GM18508 (cell line): ENCODE data around the gene PRKCE.
"Not testable (repeated sequence)": the region's sequence is repeated elsewhere in the genome, so short reads cannot be mapped to it uniquely, and the experiment has no call there.

Experiments
- ATAC-seq: cut with Tn5 transposase; IDR thresholded peaks from one replicate; pipeline ENCODE4 v1.9.1; 2021; ENCODE audit warnings: moderate number of reproducible peaks; ENCODE audit not compliant: insufficient read depth, unreplicated experiment

PRKCE gene

DNA sequence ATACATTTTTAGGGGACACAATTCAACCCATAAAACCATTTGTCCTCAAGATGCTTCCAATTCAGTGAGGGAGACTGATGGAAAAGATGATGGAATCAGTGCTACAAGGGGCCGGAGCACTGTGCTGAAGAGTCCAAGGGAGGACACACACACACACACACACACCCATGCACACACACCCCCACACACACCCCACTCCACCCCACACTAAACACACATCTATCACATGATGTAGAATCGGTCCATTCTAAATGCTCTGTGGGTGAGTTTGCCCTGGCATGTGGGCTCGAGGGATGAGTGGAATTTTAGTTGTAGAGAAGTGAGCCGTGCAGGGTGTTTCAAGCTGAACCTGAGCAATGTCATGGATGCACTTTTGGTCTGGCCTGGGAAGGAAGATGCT lies 41.1 kb downstream of the PRKCE start:
- ATAC-seq = no peak

DNA sequence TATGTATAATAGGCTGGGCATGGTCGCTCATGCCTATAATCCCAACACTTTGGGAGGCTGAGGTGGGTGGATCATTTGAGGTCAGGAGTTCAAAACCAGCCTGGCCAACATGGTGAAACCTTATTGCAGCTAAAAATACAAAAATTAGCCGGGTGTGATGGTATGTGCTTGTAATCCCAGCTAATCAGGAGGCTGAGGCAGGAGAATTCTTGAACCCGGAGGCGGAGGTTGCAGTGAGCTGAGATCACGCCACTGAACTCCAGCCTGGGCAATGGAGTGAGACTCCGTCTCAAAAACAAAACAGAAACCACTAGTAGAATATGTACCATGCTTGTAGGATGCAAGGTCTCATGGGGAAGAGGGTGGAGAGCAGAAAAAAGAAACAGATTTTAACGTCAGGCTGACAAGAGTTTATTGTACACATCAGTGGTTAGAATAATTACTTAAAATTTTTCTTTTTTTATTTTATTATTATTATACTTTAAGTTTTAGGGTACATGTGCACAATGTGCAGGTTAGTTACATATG lies 44.1 kb downstream of the PRKCE start:
- not testable (repeated sequence) for ATAC-seq

DNA sequence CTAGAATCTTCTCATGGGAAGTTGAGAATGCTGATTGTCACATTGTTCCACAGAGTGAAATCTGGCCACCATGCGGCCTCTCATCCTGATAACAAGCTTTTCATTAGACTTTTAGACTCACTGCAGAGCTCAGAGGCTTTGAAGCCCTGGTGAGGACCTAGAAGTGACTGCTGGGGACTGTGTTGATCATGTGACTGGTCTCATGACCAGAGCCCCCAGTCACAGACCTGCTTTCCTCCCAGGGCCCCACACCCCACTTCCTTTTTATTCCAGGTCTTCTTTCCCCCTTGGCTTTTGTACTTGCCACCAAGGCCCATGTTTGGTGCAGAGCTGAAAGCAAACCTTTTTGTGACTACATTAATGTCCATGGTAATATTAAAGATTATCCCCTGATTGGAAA lies 45.2 kb downstream of the PRKCE start:
- no peak for ATAC-seq

DNA sequence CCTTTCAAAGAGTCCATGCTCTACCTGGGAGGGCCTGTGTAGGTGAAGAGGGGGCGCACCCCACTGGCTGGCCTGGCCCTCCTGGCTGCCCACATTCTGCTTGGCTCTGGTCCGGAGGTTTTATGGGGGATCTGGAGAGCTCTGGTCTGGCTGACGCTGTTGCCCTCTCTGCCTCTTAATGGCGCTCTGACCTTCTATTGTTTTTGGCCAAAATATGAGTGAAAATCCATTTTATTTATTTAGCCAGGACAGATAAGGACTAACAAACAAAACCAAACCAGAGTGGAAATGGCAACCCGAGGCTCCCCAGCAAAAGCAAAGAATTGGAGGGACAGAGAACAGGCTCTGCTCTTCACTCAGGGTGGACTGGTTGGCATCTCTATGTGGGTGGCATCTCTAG lies 45.7 kb downstream of the PRKCE start:
- no peak for ATAC-seq

DNA sequence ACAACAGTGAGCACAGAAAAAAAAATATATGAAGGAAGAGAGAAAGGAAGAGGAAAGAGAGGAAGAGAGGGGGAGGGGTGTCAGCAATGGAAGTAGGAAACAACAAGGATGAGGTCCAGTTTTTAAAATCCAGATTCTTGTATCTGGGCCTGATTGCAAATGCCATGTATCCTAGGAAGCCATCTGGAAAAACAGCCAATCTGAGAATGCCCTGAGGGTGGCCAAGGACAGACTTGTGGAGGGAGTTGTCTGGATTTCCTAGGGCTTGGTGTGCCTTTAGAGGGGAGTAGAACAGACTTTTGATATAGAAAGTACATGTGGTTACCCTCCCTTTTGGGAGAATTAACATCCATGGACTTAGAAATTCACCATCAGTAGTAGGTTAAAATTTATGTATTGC lies 47.1 kb downstream of the PRKCE start:
- no peak for ATAC-seq

DNA sequence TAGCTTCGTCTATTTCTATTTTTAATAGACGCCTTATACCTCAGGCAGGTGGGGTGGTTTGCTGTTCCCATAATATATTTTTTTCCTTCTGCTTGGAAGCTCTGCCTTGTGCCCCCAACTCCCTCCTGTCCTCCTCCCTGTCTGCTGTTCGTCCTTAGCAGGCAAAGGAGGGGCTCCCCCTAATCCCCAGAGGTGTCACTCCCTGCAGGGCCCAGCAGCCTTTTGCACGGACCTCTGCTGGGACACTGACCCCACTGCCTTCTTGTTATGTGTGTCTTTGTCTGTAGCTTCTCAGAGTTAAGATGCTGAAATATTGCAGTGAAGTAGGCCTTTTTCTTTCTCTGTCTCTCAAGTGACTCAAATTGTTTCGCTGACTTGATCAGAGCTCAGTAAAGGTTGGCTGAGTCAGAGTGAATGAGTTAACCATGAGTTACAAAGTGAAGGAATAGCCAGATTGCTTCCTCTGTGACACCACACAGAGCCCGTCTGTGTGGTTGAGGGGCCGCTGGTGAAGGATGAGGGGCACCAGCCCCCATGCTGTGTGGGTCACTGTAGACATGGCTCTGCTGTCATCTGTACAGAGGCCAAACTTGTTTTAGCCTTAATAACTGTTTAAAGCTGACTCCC lies 47.7 kb downstream of the PRKCE start:
- ATAC-seq = peak; percentile 52

DNA sequence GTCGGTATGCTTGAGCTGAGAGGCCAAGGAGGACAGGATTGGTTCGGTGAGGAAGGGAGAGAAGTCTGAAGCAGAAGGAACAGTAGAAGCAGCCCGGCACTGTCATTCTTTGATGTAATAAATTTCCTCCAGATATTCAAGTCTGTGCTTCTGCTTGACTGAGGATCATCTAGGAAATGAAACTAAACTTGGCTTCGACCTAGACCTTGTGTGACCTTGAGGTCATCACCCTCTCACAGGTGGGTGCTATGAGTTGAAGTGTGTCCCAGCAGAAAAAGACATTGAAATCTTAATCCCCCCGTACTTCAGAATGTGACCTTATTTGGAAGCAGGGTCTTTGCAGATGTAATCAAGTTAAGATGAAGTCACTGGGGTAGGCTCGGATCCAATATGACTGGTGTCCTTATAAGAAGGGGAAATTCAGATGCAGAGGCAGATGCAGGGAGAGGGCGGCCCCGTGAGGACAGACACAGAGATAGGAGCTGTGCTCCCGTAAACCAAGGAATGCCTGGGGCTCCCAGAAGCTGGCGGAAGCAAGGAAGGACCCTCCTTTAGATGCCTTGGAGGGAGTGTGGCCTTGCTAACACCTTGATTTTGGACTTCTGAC lies 49.0 kb downstream of the PRKCE start:
- ATAC-seq = no peak

DNA sequence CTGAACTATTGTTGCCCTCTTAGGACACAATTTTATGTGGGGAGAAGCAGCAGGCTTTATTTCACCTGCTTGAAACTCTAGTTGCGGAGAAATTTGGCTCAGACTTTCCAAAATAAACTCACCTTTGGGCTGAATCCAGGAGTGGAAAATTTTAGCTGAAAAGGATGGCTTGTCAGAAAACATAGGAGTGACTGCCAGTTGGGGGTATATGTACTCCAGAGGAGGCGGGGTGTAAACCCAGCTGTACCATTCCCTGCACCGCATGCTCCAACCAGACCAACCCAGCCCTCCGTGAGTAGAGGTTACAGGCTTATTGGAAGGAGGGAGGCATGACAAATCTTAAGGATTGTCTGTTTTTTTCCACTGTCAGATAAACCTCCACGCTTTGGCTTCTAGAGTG lies 53.8 kb downstream of the PRKCE start:
- no peak for ATAC-seq

DNA sequence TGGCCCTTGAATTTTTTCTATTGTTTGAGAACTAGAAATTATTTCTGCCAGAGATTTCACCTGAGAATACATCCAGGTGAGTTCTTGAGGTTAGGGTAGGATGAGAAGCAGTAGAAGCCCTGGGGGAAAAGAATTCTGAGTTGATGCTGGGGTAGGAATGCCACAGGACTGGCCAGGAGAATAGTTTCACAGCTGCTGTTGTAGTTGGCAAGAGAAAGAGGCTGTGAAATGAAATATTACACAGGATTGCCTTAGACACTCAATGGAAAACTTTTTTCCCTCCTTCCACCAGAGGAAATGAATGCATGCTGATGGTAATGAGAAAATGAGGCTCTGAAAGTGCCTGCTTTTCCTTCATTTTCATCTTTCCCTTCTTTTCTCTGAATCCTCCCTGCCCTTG lies 54.6 kb downstream of the PRKCE start:
- no peak for ATAC-seq

DNA sequence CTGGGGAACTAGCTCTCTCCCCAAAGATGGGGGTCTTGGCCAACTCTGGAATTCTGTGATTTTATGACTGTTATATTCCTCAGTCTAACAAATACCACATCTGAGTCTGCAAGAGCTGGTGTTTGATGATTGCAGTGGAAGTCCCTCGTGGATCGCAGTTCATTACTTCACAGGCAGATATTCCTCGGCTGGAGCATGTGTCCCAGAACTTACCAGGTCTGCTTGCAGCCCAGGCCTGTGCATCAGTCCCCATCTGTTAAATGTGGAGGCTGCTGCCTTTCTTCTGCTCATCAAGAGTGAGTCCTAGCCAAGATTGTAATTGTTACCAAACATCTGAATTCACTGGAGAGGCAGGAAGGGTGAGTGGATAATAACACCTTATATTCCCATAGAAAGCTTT lies 55.5 kb downstream of the PRKCE start:
- no peak for ATAC-seq

DNA sequence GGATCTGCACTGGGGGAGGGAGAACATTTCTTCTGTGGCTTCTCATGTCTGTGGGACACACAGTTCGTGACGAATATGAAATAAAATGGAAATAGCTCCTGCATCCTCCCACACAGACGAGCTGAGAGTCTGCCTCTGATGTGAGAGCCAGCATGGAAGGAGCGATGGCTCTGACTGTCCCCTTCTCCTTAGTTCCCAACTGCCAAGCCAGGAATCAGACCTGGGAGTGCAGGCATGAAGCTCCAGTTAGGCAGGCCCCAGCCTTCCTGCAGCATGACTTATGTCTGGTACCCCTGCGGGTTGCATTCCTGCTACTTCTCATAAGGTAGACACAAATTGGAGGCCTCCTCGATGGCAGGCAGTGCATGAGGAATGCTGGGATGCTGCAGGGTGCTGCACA lies 56.2 kb downstream of the PRKCE start:
- ATAC-seq = no peak

DNA sequence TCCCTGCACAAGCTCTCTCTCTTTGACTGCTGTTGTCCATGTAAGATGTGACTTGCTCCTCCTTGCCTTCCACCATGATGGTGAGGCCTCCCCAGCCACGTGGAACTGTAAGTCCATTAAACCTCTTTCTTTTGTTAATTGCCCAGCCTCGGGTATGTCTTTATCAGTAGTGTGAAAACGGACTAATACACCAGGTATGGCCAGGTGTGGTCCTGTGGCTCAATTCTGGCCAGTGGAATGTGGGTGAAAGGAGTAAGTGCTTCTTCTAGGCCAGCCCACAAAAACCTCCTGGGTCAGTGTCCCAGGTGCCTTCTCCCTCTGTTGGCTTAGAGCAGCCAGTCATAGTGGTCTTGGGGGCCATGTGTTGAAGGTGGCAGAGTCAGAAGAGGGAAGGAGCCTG lies 57.0 kb downstream of the PRKCE start:
- no peak for ATAC-seq

DNA sequence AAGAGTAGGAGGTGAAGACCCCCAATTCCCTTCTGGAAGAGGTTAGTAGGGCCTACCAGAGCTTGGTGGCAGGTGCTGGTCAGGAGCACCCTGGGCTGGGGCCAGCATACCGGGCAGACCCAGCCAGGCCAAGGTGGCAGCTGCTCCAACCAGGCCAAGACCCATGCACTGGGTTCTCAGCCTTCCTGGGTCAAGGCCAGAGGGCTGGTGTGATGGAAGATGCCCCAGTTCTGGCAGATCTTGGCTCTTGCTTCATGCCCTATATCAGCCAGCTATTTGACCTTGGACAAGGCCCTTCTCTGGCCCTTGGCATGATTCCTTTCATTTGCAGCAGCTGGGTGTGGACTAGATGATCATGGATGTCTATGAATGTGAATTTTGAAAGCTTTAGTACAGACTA lies 57.7 kb downstream of the PRKCE start:
- no peak for ATAC-seq

DNA sequence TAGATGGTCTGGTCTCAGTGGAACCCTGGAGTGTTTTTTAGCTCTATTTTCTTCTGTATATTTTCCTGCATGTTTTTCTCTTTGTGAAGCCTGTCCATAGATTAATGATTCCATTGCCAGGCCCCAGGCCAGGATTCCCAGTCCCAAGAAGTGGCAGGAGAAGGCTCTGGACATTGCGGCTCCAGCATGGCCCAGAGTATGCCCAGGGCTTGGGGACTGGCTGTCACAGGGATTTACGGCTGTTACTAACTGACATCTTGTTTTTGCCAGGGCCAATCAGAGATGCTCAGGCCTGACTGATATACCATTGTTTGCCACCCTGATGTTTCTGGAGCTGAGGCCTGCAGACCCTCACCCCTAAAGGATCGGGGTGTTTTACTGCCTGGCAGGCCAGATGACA lies 59.0 kb downstream of the PRKCE start:
- no peak for ATAC-seq

DNA sequence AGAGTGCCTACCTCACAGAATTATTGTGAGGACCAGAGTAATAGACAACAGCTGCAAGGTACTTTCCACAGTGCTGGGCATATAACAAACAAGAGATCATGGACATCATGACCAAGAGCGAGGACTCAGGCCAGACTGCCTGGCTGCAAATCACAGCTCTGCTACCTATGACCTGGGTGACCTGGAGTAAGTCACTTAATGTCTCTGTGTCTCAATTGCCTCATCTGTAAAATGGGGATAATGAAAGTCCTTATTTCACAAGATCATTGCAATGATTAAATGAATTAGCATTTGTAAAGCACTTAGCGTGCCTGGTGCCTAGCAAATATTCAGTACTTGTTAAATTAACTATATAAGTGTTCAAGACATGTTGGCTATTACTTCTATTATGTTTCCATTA lies 59.7 kb downstream of the PRKCE start:
- no peak for ATAC-seq

DNA sequence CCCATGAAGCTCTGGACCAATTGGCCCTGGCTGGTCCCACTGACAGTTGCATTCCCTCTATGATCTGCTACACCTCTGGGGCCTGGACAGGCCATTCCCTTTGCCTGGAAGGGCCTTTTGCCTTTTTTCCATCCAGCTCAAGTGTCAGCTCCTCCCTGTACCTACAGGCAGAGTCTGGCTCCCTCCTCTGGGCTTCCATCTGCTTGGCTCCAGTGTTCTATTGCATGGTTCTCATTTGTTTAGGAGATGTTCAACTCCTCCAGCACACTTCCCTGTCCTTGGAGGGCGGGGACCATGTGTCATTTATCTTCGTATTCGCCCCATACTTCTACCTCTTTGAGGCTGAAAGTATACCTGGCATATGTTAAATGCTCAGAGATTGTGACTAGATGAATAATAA lies 61.1 kb downstream of the PRKCE start:
- ATAC-seq = no peak

DNA sequence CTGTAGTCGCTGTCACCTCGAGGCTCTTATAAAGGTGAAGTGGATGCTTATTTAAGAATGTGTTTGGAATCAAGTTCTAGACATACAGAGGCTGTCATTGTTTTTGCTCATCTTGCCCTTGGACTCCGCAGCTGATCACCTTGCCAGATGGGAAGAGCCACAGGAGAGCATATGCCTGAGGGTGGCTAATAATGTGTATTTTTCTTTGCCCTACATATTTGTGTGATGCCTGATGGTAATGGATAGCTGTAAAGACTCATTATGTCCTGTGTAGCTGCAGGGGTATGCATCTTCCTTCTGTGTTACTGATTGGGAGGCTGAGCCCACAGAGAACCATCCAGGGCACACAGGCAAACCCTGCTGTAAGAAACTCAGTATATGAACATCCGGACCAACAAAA lies 61.7 kb downstream of the PRKCE start:
- ATAC-seq = no peak

DNA sequence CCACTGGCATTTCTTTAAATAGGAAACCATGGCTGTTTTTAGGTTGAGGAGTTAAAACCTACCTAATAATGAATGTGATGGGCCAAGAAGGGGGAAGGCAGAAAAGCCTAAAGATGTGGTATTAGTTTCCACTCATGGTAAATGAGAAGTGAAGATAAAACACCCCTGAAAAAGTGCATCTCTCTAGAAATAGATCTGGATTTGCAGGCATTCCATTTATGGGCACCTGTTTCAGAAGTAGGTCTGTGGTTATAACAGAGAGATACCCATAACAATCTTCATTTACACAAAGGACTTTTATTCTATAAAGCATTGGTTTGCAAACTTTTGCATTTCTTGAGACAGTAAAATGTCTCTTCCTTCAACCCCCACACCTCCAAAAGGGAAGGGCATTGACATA lies 62.1 kb downstream of the PRKCE start:
- no peak for ATAC-seq

DNA sequence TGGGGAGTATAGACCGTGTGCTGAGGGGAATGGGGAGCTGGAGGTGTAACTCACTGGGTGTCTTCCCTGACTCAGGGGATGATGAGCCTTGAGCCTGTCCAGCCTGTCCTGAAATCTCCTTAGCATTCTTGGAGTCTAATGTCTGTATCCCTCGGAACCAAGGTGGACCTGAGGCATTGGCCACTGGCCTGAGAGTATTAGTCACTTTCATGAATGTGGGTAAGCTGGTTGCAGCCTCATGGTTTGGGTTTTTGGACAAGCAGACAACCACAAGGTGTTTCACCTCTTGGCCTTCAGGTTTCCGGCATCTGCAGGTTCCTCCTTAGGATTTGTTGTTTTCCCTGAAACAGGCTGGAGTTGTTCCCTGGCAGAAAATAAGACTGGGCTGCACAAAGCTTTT lies 63.2 kb downstream of the PRKCE start:
- ATAC-seq = no peak

DNA sequence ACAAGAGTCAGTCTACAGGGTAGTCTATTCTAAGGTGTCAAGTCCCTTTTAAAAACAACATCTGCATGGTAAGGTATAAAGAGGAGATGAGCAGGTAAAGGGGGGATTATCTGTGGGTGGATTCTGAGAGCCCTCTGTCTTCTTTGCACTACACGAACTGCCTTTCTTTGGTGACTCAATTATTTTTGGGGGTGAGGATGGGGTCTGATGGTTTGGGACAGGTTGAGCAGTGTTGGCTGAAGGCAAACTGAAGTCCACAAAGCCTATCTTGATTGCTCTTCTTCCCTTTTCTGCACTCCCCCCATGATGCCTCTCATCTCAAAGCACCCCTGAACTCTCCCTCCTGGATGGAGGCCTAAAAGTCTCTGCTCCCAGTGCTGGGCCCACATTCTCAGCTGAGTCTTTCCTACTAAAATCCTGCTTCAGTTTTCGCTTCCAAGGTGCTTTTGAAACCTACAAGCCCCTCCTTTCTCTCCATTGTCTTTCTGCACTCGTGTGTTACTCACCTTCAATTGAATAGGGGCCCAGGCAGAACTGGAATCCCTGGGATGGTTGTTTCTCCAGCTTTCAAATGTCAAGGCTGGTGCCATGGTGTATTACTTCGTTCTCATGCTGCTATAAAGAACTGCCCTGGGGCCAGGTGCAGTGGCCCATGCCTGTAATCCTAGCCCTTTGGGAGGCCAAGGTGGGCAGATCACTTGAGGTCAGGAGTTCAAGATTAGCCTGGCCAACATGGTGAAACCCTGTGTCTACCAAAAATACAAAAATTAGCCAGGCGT lies 64.3 kb downstream of the PRKCE start:
- no peak for ATAC-seq

DNA sequence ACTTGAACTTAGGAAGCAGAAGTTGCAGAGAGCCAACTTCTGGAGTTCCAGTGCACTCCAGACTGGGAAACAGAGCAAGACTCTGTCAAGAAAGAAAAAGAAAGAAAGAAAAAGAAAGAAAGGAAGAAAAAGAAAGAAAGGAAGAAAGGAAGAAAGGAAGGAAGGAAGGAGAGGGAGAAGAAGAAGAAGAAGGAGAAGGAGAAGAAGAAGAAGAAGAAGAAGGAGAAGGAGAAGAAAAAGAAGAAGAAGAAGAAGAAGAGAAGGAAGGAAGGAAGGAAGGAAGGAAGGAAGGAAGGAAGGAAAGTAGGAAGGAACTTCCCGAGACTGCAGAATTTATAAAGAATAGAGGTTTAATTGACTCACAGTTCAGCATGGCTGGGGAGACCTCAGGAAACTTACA lies 65.0 kb downstream of the PRKCE start:
- ATAC-seq = not testable (repeated sequence)

DNA sequence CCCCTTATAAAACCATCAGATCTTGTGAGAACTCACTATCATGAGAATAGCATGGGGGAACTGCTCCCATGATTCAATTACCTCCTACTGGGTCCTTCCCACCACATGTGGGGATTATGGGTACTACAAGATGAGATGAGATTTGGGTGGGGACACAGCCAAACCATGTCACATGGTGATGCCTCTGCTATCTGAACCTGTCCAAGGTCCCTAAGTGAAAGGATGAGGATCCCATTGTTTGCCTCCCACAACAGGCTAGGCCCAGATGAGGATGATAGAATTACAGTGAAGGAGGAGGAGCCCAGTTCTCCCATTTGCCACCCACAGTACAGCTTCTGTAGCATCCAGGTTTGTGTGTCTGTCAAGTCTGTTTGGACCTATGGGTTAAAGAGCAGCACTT lies 65.4 kb downstream of the PRKCE start:
- ATAC-seq = no peak
